ENCODE data around the gene PIP5K1B. TPM values are rescaled to one million over a fixed set of nuclear protein-coding genes. Genes with fewer than 3 reads are reported as not detected.

PIP5K1B gene
- total RNA-seq, 1 donor from 2014 or later: 0.71 TPM

DNA sequence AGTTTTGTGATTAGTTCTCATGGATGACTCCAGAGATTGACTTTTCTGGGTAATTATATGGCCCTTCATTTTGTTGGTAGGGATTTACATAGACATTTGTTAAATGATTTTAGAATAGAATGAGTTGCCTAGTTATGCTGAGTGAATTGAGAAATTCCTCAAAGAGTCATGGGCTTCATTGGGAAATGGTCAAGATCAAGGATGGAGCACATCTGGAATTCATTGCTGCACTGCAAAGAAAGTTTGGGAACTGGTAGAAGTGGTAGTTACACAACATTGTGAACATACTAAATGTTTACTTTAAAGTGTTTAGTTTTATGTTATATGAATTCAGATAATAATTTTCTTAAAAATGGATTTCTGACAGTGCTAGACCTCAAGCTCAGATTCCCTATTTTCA lies 46.5 kb downstream of the PIP5K1B start:
- no peak overlapping the region for H3K4me3 ChIP-seq (ENCODE audit: low read depth, low read length)
- no peaks in the 10 kb centered on the region for H3K36me3 ChIP-seq (ENCODE audit: control insufficient read depth, insufficient read depth, low read length)
- TF ChIP-seq, protein P1, sequence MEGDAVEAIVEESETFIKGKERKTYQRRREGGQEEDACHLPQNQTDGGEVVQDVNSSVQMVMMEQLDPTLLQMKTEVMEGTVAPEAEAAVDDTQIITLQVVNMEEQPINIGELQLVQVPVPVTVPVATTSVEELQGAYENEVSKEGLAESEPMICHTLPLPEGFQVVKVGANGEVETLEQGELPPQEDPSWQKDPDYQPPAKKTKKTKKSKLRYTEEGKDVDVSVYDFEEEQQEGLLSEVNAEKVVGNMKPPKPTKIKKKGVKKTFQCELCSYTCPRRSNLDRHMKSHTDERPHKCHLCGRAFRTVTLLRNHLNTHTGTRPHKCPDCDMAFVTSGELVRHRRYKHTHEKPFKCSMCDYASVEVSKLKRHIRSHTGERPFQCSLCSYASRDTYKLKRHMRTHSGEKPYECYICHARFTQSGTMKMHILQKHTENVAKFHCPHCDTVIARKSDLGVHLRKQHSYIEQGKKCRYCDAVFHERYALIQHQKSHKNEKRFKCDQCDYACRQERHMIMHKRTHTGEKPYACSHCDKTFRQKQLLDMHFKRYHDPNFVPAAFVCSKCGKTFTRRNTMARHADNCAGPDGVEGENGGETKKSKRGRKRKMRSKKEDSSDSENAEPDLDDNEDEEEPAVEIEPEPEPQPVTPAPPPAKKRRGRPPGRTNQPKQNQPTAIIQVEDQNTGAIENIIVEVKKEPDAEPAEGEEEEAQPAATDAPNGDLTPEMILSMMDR (IDR thresholded peaks at IDR 0.05; ENCODE audit: insufficient read depth, low read length, poor library complexity, severe bottlenecking): no peak
- H3K27me3 ChIP-seq (ENCODE audit: control insufficient read depth, insufficient read depth, low read length): no peaks in the 10 kb centered on the region
- no peak for DNase-seq (ENCODE audit: low read depth)

DNA sequence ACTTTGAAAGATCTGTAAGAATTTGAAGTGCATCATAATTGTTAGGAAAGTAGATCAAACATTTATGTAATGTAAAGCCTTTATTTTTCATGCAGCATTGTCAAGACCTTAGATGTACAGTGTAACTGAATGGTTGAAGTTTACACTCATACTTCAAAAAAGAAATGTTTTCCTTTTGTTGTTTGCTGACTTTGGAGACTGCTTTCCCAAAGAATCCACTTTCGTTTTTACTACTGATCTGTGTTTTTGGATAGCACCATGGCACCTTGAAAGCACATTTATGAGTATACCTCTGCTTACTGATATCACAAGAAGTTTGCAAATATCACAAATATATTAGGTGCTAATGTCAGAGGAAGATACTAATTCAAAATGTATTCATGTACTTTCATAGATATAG lies 50.0 kb downstream of the PIP5K1B start:
- no peaks in the 10 kb centered on the region for H3K36me3 ChIP-seq (ENCODE audit: control insufficient read depth, insufficient read depth, low read length)
- no peak for DNase-seq (ENCODE audit: low read depth)
- TF ChIP-seq, protein P1 (IDR thresholded peaks at IDR 0.05; ENCODE audit: insufficient read depth, low read length, poor library complexity, severe bottlenecking): no peak
- no peak overlapping the region for H3K4me3 ChIP-seq (ENCODE audit: low read depth, low read length)
- H3K27me3 ChIP-seq (ENCODE audit: control insufficient read depth, insufficient read depth, low read length): no peaks in the 10 kb centered on the region

DNA sequence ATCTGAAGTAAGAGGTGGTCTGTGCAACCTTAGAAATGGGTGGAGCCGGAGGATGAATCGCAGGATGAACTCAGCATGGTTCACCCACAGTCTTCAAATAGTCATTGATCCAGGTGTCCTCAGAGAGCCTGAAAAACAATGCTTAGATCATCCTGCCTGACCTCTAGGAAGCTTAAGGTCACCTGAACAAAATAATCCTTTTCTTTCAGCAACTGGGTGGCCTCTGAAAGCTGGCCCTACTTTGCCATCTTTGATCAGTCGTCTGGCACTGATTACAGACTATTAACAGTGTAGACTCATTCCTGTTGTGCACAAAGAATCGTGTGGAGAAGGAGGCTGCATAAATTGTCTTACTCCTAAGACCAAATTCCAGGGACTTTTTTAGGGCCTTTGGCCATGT lies 50.7 kb downstream of the PIP5K1B start:
- no peak for DNase-seq (ENCODE audit: low read depth)
- Histone ChIP-seq H3K36me3 (ENCODE audit: control insufficient read depth, insufficient read depth, low read length) (no peaks in the 10 kb centered on the region), H3K4me3 (ENCODE audit: low read depth, low read length) (no peak overlapping the region), H3K27me3 (ENCODE audit: control insufficient read depth, insufficient read depth, low read length) (no peaks in the 10 kb centered on the region)
- TF ChIP-seq, protein P1 (IDR thresholded peaks at IDR 0.05; ENCODE audit: insufficient read depth, low read length, poor library complexity, severe bottlenecking): no peak

DNA sequence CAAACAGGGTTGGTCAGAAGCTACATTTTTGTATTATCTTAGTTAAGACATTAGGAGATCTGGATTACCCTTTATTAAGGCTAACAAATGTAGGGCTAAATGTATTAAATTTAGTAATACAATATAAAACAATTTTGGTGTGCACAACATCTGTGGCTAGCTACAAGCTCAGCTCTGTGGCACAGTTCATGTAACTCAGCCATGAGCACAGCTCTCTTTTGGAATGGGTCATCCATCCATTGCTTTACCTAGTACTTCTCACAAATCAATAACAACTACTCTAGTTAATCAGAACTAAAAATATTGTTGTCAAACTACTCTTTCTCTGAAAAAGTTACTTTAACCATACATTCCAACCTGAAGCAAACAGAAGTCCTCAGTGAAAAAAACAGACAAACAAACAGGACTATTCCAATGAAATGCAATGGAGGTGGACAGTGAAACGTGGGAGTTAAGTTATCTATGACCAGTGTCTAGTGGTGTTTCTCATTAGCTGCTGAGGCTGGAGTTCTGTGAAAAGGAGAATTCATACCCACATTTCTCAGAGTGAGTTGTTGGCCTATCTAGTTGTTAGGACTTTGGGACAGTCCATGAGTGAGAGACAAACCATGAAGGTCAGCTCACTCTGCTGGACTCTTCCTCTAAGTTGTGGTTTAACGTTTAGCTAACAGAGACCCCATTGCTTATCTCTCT lies 55.1 kb downstream of the PIP5K1B start:
- TF ChIP-seq, protein P1 (IDR thresholded peaks at IDR 0.05; ENCODE audit: insufficient read depth, low read length, poor library complexity, severe bottlenecking): no peak
- no peak overlapping the region for H3K4me3 ChIP-seq (ENCODE audit: low read depth, low read length)
- DNase-seq (ENCODE audit: low read depth): no peak
- H3K36me3 ChIP-seq (ENCODE audit: control insufficient read depth, insufficient read depth, low read length): no peaks in the 10 kb centered on the region
- H3K27me3 ChIP-seq (ENCODE audit: control insufficient read depth, insufficient read depth, low read length): no peaks in the 10 kb centered on the region

DNA sequence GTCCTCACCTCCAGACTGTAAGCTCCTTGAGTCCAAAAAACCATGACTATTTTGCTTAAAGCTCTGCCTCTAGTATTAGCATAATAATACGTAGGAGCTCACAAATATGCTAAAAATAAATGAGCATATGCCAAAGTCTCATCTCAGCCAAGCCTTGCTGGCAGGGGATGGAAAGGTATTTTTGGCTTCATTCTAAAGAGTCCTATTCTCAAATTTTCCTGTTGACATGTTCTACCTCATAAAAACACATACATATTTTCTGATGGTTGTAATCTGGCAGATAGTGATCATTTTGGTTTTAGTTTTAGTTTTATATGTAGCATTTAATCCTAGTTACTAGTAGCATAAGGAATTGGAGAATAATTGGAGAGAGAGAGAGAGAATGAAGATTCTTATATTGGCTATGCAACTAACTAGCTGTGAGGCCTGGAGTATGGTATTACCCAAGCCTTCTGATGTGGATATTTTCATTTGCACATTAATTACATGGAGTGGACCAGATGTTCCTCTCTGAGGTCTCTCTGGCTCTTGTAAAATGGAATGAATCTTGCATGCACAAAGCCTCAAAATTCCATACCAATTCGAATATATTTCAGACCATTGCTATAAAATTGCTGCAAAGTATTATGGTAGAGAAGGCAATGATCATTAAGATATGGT lies 55.8 kb downstream of the PIP5K1B start:
- no peaks in the 10 kb centered on the region for H3K27me3 ChIP-seq (ENCODE audit: control insufficient read depth, insufficient read depth, low read length)
- TF ChIP-seq, protein P1 (IDR thresholded peaks at IDR 0.05; ENCODE audit: insufficient read depth, low read length, poor library complexity, severe bottlenecking): no peak
- no peak for DNase-seq (ENCODE audit: low read depth)

More for the DNA sequence above, 55.8 kb downstream of the PIP5K1B start:
- Histone ChIP-seq H3K4me3 (ENCODE audit: low read depth, low read length) (no peak overlapping the region), H3K36me3 (ENCODE audit: control insufficient read depth, insufficient read depth, low read length) (no peaks in the 10 kb centered on the region)

Measured in kidney epithelial cell (primary cell).